Activated B cell treated with CpG ODN at 0.5 μM for 24 hours (primary cell): ENCODE measurements around the gene HLA-DOA. TPM values are rescaled to one million over a fixed set of nuclear protein-coding genes. Genes with fewer than 3 reads are reported as not detected.

Experiments
- ATAC-seq: fragments of 200-7000 bp; cut with Tn5 transposase; one replicate; pipeline ENCODE4 v1.10.0; 2021; ENCODE audit warnings: low read depth, mild to moderate bottlenecking, moderate library complexity
- CTCF ChIA-PET: fragments of 350-600 bp; sonication (Branson Sonifier 250); formaldehyde crosslinking; loops from one replicate; lab custom pipeline; 2021; ENCODE audit warnings: antibody characterized with exemption; lab: Charles Lee
- POLR2A ChIA-PET: fragments of 350-600 bp; sonication (Branson Sonifier 250); formaldehyde crosslinking; loops from one replicate; lab custom pipeline; 2021; ENCODE audit warnings: antibody characterized with exemption; lab: Charles Lee
- DNase-seq: peaks from one replicate; pipeline ENCODE4 v3.0.0; 2022
- H3K27ac Mint-ChIP-seq: one replicate; pipeline ENCODE4 v1.8.0; 2020; ENCODE audit warnings: mixed read lengths
- H3K27me3 Mint-ChIP-seq: one replicate; pipeline ENCODE4 v1.8.0; 2021; ENCODE audit warnings: mixed read lengths
- H3K36me3 Mint-ChIP-seq: one replicate; pipeline ENCODE4 v1.8.0; 2021; ENCODE audit warnings: low read depth, mixed read lengths
- H3K4me1 Mint-ChIP-seq: one replicate; pipeline ENCODE4 v1.8.0; 2021; ENCODE audit warnings: mixed read lengths
- H3K4me3 Mint-ChIP-seq: one replicate; pipeline ENCODE4 v1.8.0; 2020; ENCODE audit warnings: mild to moderate bottlenecking, mixed read lengths
- H3K9me3 Mint-ChIP-seq: one replicate; pipeline ENCODE4 v1.8.0; 2020; ENCODE audit warnings: mixed read lengths
- CTCF ChIP-seq: fragments of 200-600 bp; IDR thresholded peaks from one replicate; pipeline ENCODE4 v1.8.0; 2022; ENCODE audit warnings: antibody characterized with exemption, mild to moderate bottlenecking
- intact Hi-C: fragments of 100-400 bp; cut with micrococcal nuclease; formaldehyde crosslinking; loops from one replicate; pipeline ENCODE4 v1.15.1; 2024
- total RNA-seq: library from RNA; stranded (reverse); gene quantifications from 2 replicates; pipeline ENCODE4 v1.2.3, GENCODE V29; 2022

Gene HLA-DOA
- total RNA-seq, 1 donor from 2014 or later: 167 TPM

- POLR2A ChIA-PET: interaction anchor here (0.6 to 28.8 kb wide), 15 partner anchors 9 to 259 kb away, joined by 3 to 2264 read pairs (median 8); partner anchors contain the start of genes HLA-DMB, HLA-DOA, HLA-DPA1 and HLA-DPB1
- H3K27me3 Mint-ChIP-seq: no peaks in the 10 kb centered on the region
- H3K27ac Mint-ChIP-seq: peak overlapping the region; percentile 98
- no peak for ATAC-seq
- CTCF ChIA-PET: interaction anchor here (0.7 to 10.8 kb wide), 8 partner anchors 11 to 230 kb away, joined by 3 to 240 read pairs (median 6); partner anchors contain the start of genes HLA-DPA1 and HLA-DPB1
- no peak for TF ChIP-seq CTCF
- H3K9me3 Mint-ChIP-seq: no peaks in the 10 kb centered on the region
- intact Hi-C loops: no loop called here
- H3K4me3 Mint-ChIP-seq: peak overlapping the region; percentile 48
- DNase-seq: no peak
- peaks cover 76% of the 10 kb centered on the region for H3K4me1 Mint-ChIP-seq
- no peaks in the 10 kb centered on the region for H3K36me3 Mint-ChIP-seq
These were observed 9.0 kb upstream of the HLA-DOA start for GRCh38 chr6:33018418-33018817.

GRCh38 chr6:33017694-33018353 lies 8.4 kb upstream of the HLA-DOA start:
- CTCF ChIA-PET: interaction anchor here (0.7 to 10.8 kb wide), 8 partner anchors 31 to 231 kb away, joined by 3 to 240 read pairs (median 5); partner anchors contain the start of genes HLA-DPA1 and HLA-DPB1
- Mint-ChIP-seq H3K4me1 (peaks cover 72% of the 10 kb centered on the region), H3K27me3 (no peaks in the 10 kb centered on the region), H3K4me3 (peak overlapping the region; percentile 48), H3K36me3 (no peaks in the 10 kb centered on the region), H3K27ac (peak overlapping the region; percentile 98), H3K9me3 (no peaks in the 10 kb centered on the region)
- intact Hi-C loops: no loop called here
- DNase-seq (no peak), ATAC-seq (no peak)
- POLR2A ChIA-PET: interaction anchor here (0.6 to 28.8 kb wide), 15 partner anchors 8 to 260 kb away, joined by 3 to 2264 read pairs (median 16); partner anchors contain the start of genes HLA-DMB, HLA-DOA, HLA-DPA1 and HLA-DPB1
- TF ChIP-seq CTCF: no peak

- Mint-ChIP-seq H3K27me3 (no peaks in the 10 kb centered on the region), H3K27ac (peak overlapping the region; percentile 98)
These were observed 7.6 kb upstream of the HLA-DOA start for GRCh38 chr6:33017018-33017417.

GRCh38 chr6:33015798-33016197 lies 6.4 kb upstream of the HLA-DOA start:
- no peak for DNase-seq
- no peaks in the 10 kb centered on the region for H3K9me3 Mint-ChIP-seq
- intact Hi-C loops: loop anchor here (2.0 kb wide), 2 partner anchors 13 to 103 kb away; no protein-coding TSS in a partner anchor
- no peaks in the 10 kb centered on the region for H3K36me3 Mint-ChIP-seq
- no peak for ATAC-seq
- peak overlapping the region; percentile 98 for H3K27ac Mint-ChIP-seq
- ChIA-PET CTCF (interaction anchor here (0.7 to 10.8 kb wide), 10 partner anchors 13 to 233 kb away, joined by 3 to 240 read pairs (median 24); partner anchors contain the start of genes HLA-DPA1 and HLA-DPB1), POLR2A (interaction anchor here (0.6 to 28.8 kb wide), 11 partner anchors 13 to 233 kb away, joined by 3 to 2264 read pairs (median 5); partner anchors contain the start of genes HLA-DPA1 and HLA-DPB1)
- peak overlapping the region; percentile 15 for H3K4me3 Mint-ChIP-seq
- H3K27me3 Mint-ChIP-seq: no peaks in the 10 kb centered on the region
- H3K4me1 Mint-ChIP-seq: peaks cover 69% of the 10 kb centered on the region
- TF ChIP-seq CTCF: no peak

More at GRCh38 chr6:33017018-33017417, 7.6 kb upstream of the HLA-DOA start:
- intact Hi-C loops: no loop called here
- POLR2A ChIA-PET: interaction anchor here (1.0 to 28.8 kb wide), 7 partner anchors 12 to 231 kb away, joined by 3 to 2264 read pairs (median 25); partner anchors contain the start of genes HLA-DPA1 and HLA-DPB1
- CTCF ChIA-PET: interaction anchor here (0.9 to 10.8 kb wide), 10 partner anchors 11 to 232 kb away, joined by 3 to 240 read pairs (median 14); partner anchors contain the start of genes HLA-DPA1 and HLA-DPB1
- H3K36me3 Mint-ChIP-seq: no peaks in the 10 kb centered on the region
- peaks cover 72% of the 10 kb centered on the region for H3K4me1 Mint-ChIP-seq
- DNase-seq: no peak
- ATAC-seq: no peak
- no peaks in the 10 kb centered on the region for H3K9me3 Mint-ChIP-seq
- H3K4me3 Mint-ChIP-seq: no peak overlapping the region
- no peak for TF ChIP-seq CTCF
